GDM1 (cell line): ENCODE measurements around the gene TECTB.
"Not testable (repeated sequence)": the region's sequence is repeated elsewhere in the genome, so short reads cannot be mapped to it uniquely, and the experiment has no call there.

ENCODE experiments used
- DNase-seq: peaks from one replicate; lab custom pipeline; 2025; lab: John Stamatoyannopoulos, UW

TECTB gene

DNA sequence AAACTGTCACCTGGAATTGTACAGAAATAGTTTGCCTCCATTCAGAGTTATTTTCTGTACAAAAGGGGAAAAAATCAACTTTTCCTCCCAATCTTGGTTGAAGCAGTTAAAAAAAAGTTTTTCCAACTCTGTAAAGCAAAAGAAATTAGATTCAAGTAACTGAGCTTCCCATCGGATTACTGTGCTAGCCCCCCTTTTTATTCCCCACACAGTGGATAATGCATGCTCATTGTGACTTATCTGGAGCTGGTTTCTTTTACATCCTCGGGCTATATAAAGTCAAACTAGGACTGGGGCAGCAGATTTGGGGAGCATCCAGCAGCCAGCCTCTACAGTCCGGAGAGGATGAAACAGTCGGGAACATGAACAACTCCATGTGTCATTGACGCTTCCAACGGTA is at the start of gene TECTB:
Gene TECTB, plus strand, starts transcription at position 301 of the 400 bp plus-strand sequence. CDS start 335 bp downstream, outside the sequence.
- DNase-seq = no peak

GRCh38 chr10:112235141-112235540 is 48.1 kb upstream of the TECTB start:
- no peak for DNase-seq

- DNase-seq = no peak
Observed at GRCh38 chr10:112235920-112236319, 47.3 kb upstream of the TECTB start.

GRCh38 chr10:112236486-112236885 is 46.7 kb upstream of the TECTB start:
- no peak for DNase-seq

DNA sequence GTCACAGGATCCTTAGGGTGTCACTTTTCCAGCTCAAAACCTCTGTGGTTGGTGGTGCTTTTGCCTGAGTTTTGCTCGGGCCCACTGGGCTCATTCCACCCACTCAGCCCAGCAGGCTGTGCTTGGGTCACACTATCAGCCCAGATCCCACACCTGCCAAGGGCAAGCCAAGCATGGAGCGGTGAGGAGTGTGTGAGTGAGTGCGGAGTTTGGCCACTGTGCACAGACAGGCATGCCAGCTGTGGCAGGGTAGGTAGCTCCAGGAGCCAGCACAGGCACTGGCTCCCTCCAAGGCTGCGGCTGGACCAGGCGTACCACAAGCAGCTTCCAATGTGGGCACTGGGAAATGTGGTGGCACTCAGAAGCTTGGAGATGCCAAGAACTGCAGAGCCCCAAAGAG is 43.9 kb upstream of the TECTB start:
- DNase-seq = no peak

GRCh38 chr10:112240441-112240840 is 42.8 kb upstream of the TECTB start:
- DNase-seq = no peak

DNA sequence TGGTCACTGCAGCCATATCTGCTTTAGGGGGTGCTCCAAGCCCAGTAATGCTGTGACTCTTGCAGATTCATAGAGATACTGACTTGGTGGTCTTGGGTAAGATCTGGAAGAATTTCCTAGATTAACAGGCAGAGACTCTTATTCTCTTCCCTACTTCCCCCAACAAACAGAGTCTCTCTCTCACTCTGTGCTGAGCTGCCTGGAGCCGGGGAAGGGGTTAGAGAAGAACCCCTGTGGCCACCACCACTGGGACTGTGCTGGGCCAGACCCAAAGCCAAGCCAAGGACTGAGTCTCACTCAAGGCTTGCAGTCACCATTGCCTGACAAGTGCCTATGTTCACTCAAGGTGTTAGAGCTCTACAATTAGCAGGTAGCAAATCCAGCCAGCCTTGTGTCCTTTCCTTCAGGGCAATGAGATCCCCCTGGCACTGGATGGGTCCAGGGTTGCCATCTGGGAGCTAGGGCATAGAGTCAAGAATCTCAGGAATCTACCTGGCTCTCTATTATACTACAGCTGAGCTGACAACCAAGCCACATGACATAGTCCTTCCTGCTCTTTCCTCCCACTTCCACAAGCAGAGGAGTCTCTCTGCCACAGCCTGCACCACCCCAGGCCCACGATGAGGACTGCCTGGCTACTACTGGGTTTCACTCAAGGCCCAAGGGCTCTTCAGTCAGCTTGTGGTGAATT is 41.4 kb upstream of the TECTB start:
- no peak for DNase-seq

DNA sequence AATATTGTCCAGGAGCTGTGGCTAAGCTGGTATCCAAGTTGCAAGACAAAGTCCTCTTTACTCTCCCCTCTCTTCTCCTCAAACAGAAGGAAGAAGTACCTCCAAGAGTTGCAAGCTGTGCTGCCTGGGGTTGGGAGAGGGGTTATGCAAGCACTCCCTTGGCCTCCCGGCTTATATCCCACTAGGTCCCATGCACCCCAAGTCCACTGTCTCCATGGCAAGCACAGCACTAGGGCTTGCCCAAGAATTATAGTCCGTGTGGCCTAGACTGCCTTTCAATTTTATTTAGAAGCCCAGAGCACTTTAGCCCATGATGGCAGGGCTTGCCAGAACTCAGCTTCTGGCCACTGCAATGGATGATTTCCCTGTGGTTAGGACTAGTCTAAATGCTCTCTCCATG is 40.4 kb upstream of the TECTB start:
- DNase-seq = no peak

- DNase-seq = no peak
Observed at GRCh38 chr10:112243713-112244112, 39.5 kb upstream of the TECTB start.

GRCh38 chr10:112244197-112244596 is 39.0 kb upstream of the TECTB start:
- no peak for DNase-seq

DNA sequence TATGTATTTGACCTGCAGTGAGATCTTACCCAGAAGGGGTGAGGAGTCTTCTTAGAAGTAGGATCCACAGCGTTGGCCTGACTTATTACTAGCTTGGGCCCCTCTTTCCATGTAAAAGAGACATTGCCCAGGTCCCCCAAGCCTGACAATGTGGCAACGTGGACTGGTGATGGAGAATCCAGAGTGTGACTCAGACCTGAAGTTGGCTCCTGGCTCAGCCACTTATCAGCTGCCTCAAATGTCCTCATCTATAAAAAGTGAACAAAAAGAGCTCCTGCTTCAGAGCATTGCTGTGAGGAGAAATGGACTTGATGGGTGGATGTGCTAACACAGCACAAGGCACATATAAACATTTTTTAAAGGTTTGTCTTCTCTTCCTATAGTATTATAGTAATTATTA is 35.4 kb upstream of the TECTB start:
- no peak for DNase-seq

DNA sequence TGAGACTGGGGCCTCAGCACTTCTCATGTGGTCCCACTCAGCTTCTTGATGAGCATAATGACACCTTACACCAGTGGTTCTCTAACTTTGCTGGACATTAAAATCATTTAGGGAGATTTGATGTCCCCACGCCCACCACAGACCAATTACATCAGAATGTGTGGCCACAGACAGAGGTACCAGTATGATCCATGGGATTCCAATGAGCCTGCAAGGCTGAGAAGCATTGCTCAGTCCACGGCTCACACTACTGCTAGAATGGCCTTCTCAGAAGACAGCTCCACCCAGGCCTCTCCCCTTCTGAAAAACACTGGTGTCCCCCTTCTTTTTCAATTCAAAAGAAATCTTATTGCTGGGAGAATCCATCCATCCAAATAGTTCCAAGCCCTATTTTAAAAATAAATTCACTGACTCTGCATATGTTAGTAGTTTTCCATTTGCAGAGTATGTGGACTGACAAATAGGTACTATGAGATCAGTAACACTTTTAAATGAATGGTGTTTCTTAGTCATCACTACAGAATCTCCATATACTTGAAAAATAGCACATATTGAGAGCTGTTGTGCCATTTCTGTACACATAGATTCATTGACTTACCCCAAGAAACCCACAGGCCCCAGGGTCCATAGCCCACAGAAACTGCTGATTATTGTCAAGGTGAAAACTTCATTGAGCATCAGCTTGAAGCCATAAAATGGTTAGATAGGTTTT is 34.5 kb upstream of the TECTB start:
- no peak for DNase-seq

GRCh38 chr10:112249722-112250121 is 33.5 kb upstream of the TECTB start:
- DNase-seq = no peak

DNA sequence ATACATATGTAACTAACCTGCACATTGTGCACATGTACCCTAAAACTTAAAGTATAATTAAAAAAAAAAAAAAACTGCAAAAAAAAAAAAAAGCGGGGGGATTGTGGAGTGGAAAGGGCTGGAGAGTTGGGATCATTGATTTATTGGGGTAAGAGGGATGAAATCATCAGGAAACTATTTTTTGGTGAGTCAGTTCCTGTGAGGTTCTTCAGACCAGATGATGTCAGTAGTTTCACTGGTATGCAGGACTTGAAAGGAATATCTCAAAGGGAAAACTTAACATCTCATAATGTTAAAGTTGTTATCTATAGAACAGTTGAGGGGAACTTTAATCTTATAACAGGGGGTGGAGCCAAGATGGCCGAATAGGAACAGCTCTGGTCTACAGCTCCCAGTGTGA is 32.6 kb upstream of the TECTB start:
- DNase-seq = no peak

DNA sequence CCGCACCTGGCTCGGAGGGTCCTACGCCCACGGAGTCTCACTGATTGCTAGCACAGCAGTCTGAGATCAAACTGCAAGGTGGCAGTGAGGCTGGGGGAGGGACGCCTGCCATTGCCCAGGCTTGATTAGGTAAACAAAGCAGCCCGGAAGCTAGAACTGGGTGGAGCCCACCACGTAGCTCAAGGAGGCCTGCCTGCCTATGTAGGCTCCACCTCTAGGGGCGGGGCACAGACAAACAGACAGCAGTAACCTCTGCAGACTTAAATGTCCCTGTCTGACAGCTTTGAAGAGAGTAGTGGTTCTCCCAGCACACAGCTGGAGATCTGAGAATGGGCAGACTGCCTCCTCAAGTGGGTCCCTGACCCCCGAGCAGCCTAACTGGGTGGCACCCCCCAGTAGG is 32.0 kb upstream of the TECTB start:
- DNase-seq = not testable (repeated sequence)

- no peak for DNase-seq
Observed at GRCh38 chr10:112258407-112258806, 24.8 kb upstream of the TECTB start.

DNA sequence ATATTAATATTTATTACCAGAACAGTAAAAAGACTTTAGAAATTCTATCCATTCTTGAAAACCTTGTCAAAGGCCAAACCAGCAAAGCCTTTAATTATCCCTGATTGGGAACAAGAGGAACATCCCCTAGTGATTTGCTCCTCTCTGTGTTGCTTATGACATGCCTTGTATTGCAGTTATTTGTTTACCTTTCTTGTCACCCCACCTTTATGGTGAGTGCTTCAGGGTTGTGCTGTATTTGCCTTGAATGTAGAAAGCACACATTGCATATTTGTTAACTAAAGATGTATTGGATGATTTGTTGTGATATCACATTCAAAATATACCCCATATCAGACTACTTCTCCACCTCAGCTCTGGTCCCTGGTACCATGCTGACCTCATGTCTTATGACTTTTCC is 23.5 kb upstream of the TECTB start:
- DNase-seq = no peak

DNA sequence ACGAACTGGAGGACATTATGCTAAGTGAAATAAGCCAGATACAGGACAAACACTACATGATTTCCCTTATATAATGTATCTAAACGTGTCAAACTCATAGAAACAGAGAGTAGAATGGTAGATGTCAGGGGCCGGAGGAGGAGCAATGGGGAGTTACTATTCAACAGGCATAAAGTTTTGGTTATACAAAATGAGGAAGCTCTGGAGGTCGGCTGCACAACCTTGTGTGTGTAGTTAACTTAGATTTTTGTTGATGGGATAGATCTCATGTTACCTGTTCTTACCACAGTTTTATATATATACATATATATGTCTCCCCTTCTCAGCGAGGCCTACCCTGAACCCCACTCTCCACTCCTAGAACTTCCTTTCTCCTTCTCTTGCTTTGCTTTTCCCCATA is 22.4 kb upstream of the TECTB start:
- DNase-seq = no peak

DNA sequence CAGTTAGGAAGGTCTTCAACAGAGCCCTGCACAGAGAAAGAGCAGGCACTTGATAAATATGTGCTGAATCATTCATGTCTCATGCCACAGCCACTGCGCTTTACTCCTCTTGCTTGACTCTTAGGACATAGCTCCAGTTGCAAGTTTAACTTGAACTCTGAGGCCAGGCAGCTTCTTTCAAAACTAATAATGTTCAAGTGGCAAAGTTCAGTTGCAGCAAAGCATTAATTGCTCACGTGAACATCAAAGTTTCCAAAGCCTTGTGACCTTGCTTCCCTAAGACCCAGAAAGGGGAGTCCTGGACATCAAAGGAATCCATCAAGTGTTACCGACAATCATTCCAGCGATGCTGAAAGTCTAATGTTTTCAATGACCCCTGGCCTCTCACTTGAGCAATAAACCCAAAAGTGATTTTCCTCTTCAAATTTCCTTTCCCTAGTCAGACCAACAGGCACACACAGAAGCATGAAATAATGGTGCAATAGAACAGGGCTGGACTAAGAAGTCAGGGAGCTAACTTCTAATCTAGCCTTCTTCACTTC is 21.8 kb upstream of the TECTB start:
- DNase-seq = no peak

DNA sequence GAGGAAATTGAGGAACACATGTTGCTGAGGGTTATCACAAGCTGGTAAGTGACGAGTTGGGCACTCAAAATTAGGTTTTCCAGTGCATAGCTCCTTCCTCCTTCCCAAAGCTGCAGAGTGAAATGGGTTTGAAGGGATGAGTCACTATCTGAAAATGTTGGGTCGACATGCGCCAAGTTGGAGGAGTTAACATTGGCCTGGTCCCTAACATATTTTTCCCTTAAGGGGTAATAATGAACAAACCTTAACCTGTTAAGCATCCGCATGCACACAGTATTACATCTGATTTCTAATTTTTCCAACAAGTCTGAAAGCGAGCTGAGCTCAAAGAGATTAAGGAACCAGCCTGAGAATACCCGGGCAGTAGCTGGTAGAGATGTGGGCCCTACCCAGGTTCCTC is 20.7 kb upstream of the TECTB start:
- no peak for DNase-seq

- DNase-seq = no peak
Observed at GRCh38 chr10:112265745-112266144, 17.5 kb upstream of the TECTB start.

DNA sequence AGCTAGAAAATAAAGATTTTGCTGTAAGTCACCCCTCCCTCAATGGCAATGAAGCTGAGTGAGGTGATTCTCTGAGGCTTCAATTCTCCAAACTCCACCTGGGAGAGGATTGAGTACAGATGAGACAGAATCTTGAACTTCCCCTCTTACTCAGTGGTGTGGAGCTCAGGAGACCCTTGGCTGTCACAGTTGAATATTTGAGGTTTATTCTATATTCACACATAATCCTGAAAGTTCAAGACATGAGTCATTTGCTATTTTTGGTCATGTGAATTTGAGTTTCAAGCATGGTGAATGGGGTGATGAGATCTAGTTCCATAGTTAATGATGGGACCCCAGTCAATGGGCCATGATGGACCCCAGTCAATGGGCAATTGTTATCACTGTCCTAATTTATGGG is 13.9 kb upstream of the TECTB start:
- no peak for DNase-seq

GRCh38 chr10:112271982-112272381 is 11.2 kb upstream of the TECTB start:
- no peak for DNase-seq

DNA sequence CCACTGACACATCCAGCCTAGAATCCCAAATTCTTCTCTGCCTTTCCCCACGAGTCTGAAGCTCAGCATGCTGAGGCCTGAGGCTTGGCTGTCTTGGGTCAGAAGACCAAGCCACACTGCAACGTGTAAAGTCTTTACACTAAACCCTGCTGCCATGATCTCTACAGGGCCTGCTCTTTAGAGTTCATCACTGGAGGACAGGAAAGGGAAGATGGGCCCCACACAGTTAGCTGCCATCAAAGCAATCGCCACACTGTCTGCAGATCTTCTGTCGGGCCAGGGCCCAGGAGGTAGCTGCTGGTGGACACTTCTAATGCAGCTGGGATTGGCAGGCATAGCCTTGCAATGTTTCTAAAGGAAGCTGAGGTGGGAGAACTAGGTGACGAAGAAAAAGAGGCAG is 8.4 kb upstream of the TECTB start:
- no peak for DNase-seq
